IPS DF 6.9 (cell line): Measurements from ENCODE around the gene PNPLA5.

ENCODE experiments used
- DNase-seq: peaks from one replicate; pipeline ENCODE4 v3.0.0-alpha.2; 2013; ENCODE audit warnings: low read depth, low spot score
- H3K27ac ChIP-seq: one replicate; pipeline ENCODE4 v1.5.1; 2013; ENCODE audit warnings: low read length, control low read depth
- H3K27me3 ChIP-seq: 2 replicates; pipeline ENCODE4 v1.6.1; 2013; ENCODE audit warnings: mild to moderate bottlenecking, low read length; ENCODE audit not compliant: control insufficient read depth, insufficient read depth
- H3K36me3 ChIP-seq: 2 replicates; pipeline ENCODE4 v1.6.1; 2013; ENCODE audit warnings: low read length; ENCODE audit not compliant: control insufficient read depth, insufficient read depth
- H3K4me1 ChIP-seq: 2 replicates; pipeline ENCODE4 v1.6.1; 2013; ENCODE audit warnings: low read length; ENCODE audit not compliant: control insufficient read depth, insufficient read depth
- H3K4me3 ChIP-seq: 2 replicates; pipeline ENCODE4 v1.5.1; 2013; ENCODE audit warnings: mild to moderate bottlenecking, low read length
- H3K9me3 ChIP-seq: 2 replicates; pipeline ENCODE4 v1.6.1; 2013; ENCODE audit warnings: low read length, inconsistent platforms; ENCODE audit not compliant: control insufficient read depth, insufficient read depth
- WGBS: extraction: QIAGEN DNeasy Blood & Tissue Kit; methylation state at CpG from one replicate; pipeline ENCODE4 v1.1.7; 2013; ENCODE audit warnings: mixed read lengths, missing lambda C conversion rate; ENCODE audit not compliant: insufficient read length, insufficient coverage; 5-methylcytosine and 5-hydroxymethylcytosine counted together

The PNPLA5 gene

DNA sequence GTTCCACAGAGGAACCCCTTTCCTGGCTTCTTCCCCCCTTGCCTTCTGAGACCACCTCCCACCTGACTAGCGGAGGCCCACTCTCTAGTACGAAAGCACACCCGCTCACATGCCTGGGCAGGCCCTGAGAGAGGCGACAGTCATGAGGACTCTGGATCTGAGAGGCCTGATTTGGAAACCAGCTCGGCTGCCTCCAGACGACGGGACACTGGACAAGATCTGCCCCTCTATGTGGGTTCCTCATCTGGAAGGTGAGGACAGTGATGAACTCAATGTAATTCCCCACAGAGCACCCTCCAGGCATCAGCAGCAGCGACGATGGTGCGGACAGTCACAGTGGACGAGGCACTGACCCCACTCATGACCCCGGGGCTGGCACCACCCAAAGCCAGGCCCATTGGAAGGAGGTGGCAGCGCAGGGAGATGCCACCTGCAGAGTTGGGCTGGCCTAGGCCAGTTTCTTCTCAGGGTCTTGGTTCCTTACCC, 37.0 kb downstream of the PNPLA5 start:
- no peaks in the 10 kb centered on the region for H3K9me3 ChIP-seq
- no peak for DNase-seq
- peaks cover 5% of the 10 kb centered on the region for H3K4me1 ChIP-seq
- WGBS = no CpG with 5 or more reads among the region's 13 CpGs
- H3K27ac ChIP-seq = no peak overlapping the region
- no peaks in the 10 kb centered on the region for H3K27me3 ChIP-seq
- H3K36me3 ChIP-seq = no peaks in the 10 kb centered on the region; the same call in 1 of the 2 replicates
- no peak overlapping the region for H3K4me3 ChIP-seq

DNA sequence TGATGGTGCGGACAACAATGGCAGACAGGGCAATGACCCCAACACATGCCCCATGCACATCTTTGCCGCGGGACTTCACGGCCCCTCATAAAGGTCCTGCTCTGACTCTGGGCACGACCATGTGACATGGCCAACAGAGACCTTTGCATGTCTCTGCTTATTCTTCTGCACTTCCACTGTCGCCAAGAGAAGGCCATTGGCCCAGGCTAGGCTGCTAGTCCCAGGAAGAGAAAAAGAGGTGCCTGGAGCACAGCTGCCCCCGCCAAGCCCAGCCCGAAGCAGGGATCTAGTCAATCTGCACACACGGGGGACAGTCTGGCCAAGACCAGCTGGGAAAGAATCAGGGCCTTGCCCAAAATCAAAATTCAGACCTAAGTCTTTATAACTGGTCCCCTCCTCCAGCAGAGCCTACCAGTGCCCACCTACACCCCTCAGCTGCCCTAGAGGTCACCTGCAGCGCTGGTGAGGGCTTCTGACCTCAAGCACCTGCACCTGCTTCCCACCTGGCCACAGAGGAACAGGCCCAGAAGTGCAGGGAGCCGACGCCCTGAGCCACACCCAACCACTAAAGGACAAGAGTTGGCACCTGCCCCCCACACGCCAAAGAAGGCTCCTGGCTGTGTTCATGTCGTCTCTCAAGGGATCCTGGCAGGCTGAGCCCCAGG, 37.6 kb downstream of the PNPLA5 start:
- no peak overlapping the region for H3K27ac ChIP-seq
- no peaks in the 10 kb centered on the region for H3K9me3 ChIP-seq
- H3K4me1 ChIP-seq = peaks cover 4% of the 10 kb centered on the region
- H3K4me3 ChIP-seq = no peak overlapping the region
- WGBS = no CpG with 5 or more reads among the region's 14 CpGs
- no peaks in the 10 kb centered on the region for H3K27me3 ChIP-seq
- DNase-seq = no peak
- H3K36me3 ChIP-seq = no peaks in the 10 kb centered on the region; the same call in 1 of the 2 replicates

DNA sequence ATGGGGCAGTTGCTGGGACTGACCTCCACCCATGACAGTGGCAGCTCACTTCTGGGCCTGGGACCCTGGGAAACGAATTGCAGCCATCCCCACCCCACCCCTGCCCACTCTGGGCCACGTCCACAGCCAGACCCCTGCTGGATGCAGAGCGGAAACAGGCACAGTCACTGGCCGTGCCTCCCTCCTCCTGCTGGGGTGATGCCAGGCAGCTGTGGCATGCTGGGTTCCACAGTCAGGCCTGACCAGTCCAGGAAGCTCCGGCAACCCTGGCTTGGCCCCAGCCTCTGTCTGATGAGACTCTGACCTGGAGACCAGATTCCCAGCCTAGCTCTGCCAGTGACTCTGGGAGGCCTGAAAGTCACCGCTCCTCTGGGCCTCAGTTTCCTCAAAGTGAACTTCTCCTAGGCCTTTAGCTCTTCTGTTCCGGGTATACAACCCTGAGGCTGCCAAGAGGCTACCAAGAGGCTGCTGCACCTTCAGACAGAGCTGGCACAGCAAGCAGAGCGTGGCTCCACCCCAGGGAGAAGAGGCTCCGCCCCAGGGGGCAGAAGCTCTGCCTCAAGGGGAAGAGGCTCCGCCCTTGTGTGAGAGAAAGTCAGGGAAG, 38.4 kb downstream of the PNPLA5 start:
- peaks cover 1% of the 10 kb centered on the region; the same call in 1 of the 2 replicates for H3K4me1 ChIP-seq
- H3K27ac ChIP-seq = no peak overlapping the region
- no CpG with 5 or more reads among the region's 10 CpGs for WGBS
- H3K36me3 ChIP-seq = no peaks in the 10 kb centered on the region; the same call in 1 of the 2 replicates
- DNase-seq = no peak
- H3K27me3 ChIP-seq = no peaks in the 10 kb centered on the region
- H3K9me3 ChIP-seq = no peaks in the 10 kb centered on the region
- no peak overlapping the region for H3K4me3 ChIP-seq

DNA sequence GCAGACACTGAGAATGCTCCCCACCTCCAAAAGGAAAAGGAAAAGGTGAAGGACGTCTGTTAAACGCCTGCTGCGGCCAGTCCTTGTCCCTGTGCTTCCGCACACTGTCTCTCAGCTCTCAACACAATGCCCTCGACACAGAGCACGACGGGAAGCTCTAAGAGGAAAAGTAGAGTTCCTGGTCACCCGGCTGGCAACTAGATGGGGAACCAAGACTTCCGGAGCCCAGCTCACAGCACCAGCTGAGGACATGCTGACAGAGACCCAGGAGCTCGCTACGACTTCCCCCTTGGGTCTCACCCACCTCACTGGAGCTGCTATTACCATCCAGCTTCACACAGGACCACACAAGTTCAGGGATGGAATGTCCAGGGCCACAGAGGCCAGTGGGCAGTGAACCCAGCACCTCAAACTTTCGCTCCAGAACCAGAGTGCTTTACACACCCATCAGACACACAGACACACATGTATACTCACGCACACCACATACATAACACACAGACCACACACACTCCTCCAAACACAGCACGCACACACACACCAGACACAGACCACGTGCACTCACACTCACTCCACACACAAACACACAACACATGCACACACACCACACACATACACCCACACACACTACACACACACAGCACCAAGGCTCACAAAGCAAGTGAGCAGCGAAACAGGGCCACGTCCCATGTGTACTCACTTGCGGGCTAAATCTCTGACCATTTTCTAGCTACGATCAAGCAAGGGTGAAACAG, 39.1 kb downstream of the PNPLA5 start:
- no peak for DNase-seq
- no peaks in the 10 kb centered on the region for H3K27me3 ChIP-seq
- no peak overlapping the region for H3K27ac ChIP-seq
- no peak overlapping the region for H3K4me3 ChIP-seq
- peaks cover 1% of the 10 kb centered on the region; the same call in 1 of the 2 replicates for H3K4me1 ChIP-seq
- 100% methylated on average over 2 of the region's 19 CpGs for WGBS
- no peaks in the 10 kb centered on the region; the same call in 1 of the 2 replicates for H3K36me3 ChIP-seq
- H3K9me3 ChIP-seq = no peaks in the 10 kb centered on the region

DNA sequence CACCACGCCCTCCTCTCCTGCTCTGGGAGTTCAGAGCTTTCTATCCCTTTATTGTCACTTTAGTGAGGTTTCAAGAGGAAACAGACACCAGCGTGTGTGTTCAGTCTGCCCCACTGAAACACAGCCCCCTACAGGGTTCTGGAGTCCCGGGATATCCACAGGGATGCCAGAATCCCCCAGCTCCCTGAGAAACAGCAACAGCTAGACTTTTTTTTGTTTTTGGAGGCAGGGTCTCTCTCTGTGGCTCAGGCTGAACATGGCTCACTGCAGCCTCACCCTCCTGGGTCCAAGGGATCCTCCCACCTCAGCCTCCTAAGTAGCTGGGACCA, 39.9 kb downstream of the PNPLA5 start:
- no CpG with 5 or more reads among the region's 3 CpGs for WGBS
- DNase-seq = no peak
- Histone ChIP-seq H3K27me3 (no peaks in the 10 kb centered on the region), H3K4me1 (peaks cover 1% of the 10 kb centered on the region; the same call in 1 of the 2 replicates), H3K27ac (no peak overlapping the region), H3K36me3 (no peaks in the 10 kb centered on the region; the same call in 1 of the 2 replicates), H3K4me3 (no peak overlapping the region), H3K9me3 (no peaks in the 10 kb centered on the region)

DNA sequence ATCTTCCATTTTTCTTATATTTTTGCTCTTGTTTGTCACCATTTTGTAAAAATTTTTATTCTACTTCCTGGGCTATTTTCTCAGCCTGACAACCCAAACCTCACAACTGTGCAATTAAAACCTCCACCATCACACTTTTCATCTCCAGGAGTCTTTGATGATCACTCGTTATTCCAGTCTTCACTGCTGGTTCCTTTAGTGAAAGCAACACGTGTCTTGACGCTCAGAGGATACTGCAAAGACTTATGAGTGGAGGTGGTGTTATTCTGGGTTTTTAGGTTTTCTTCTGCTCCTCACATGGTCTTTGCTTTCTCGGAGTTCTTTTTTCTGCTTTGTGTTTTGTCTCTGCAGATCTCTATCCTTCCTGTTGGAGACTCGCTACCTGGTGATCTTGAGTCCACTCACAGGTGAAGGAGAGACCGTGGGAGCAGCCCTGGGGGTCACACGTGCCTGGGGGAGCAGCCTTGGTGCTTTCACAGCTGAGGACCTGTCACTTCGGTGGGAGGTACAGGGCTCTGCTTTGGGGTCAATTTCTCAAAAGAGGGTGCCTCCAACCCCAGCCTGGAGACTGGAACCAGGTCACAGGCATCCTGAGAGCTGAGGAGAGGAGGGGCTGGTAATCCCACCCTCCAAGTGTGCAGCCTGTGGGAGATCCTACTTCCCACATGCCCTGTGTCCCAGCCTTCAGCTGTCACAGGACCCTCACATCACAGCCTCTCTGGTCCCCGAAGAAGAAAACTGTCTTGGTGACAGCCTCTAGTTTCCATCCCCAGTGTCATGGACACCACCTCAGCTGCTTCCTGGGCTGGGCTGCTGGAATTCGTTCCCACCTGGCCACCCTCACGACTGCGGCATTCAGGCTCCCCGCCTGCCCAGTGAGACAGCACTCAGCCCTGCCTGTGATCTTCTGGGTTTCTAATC, 40.5 kb downstream of the PNPLA5 start:
- Histone ChIP-seq H3K27me3 (no peaks in the 10 kb centered on the region), H3K4me1 (peaks cover 1% of the 10 kb centered on the region; the same call in 1 of the 2 replicates), H3K27ac (no peak overlapping the region), H3K4me3 (no peak overlapping the region), H3K9me3 (no peaks in the 10 kb centered on the region), H3K36me3 (no peaks in the 10 kb centered on the region; the same call in 1 of the 2 replicates)
- no CpG with 5 or more reads among the region's 13 CpGs for WGBS
- no peak for DNase-seq

DNA sequence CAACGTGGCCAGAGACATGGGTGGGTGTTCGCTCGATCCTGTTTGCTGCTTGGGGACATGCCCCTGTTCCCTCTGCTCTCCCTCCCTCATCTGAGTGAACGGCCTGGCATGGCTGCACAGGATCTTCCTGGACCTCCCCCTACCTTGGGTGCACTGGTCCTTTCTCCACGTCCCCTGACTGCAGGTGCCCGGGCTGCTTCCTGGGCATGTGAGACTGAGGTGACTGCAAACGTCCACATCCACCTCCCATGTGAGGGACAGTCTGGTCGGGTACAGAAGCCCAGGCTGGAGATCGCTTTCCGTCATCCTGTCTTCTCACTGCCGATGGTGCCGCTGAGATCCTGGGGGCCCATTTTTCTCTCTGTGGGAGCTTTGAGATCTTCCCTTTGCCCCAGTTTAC, 41.3 kb downstream of the PNPLA5 start:
- H3K4me1 ChIP-seq = peaks cover 3% of the 10 kb centered on the region
- H3K9me3 ChIP-seq = no peaks in the 10 kb centered on the region
- no CpG with 5 or more reads among the region's 12 CpGs for WGBS
- no peak for DNase-seq
- no peaks in the 10 kb centered on the region; the same call in 1 of the 2 replicates for H3K36me3 ChIP-seq
- H3K27me3 ChIP-seq = no peaks in the 10 kb centered on the region
- no peak overlapping the region for H3K4me3 ChIP-seq
- H3K27ac ChIP-seq = no peak overlapping the region

DNA sequence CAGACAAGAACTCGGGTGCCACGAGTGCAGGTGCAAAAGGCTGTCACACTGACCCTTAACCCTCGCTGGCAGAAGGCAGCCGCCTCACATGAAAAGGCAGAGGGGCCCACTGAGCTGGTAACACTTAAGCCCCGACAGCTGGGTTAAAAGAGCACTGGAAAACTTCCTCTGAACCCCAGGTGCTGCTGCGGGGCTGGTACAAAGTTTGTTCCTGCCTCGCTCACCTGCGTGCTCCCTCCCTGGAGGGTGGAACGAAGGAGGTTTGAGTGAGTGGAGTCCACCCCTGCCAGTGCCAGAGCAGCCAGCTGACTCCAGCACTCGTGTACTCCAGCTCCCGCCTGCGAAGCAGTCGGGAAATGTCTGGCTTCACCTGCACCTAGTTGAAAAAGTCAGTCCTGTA, 42.1 kb downstream of the PNPLA5 start:
- no peaks in the 10 kb centered on the region for H3K9me3 ChIP-seq
- no peak overlapping the region for H3K27ac ChIP-seq
- no CpG with 5 or more reads among the region's 13 CpGs for WGBS
- no peaks in the 10 kb centered on the region for H3K27me3 ChIP-seq
- no peaks in the 10 kb centered on the region; the same call in 1 of the 2 replicates for H3K36me3 ChIP-seq
- DNase-seq = no peak
- H3K4me3 ChIP-seq = no peak overlapping the region
- peaks cover 3% of the 10 kb centered on the region for H3K4me1 ChIP-seq

DNA sequence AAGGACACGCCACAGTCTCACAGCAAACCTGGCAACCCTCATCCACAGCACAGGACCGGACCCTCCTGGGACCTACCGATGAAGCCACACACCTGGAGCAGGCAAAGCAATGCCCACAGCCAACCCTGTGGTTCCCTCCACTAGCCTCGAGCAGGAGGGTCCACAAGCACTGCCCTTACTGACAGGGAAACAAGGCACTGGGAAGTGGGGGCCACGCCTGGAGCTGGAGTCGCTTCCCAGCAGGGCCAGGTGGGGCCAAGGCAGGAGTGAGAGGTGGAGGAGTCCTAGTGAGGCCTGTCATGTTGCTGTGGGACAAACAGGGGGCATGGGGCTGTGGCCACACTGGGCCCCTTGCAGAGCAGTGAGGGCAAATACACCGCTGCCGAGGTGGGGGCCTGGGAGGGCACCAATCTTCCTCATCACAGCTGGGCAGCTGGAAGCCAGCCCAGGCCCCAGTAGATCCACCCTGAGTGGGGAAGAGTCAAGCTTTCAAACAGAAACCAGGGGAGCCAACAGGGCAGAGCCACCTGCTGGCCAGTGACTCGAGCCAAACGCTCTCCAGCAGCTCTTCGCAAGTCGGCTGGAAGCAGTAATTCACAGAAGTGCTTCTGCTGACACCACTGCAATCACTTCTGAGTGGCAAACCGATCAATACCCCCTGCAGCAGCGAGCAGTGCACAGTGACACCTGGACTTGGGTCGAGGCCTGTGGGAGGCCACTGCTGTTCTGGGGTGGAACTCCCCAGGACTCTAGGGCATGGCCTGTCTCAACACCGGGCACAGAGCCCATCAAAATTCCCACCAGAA, 43.2 kb downstream of the PNPLA5 start:
- no peak for DNase-seq
- Histone ChIP-seq H3K36me3 (no peaks in the 10 kb centered on the region), H3K27me3 (no peaks in the 10 kb centered on the region), H3K9me3 (no peaks in the 10 kb centered on the region), H3K27ac (no peak overlapping the region), H3K4me3 (no peak overlapping the region), H3K4me1 (peaks cover 2% of the 10 kb centered on the region; the same call in 1 of the 2 replicates)
- no CpG with 5 or more reads among the region's 16 CpGs for WGBS
